BJ (cell line): ENCODE data around the gene CIC. TPM values are rescaled to one million over a fixed set of nuclear protein-coding genes. Genes with fewer than 3 reads are reported as not detected.

Experiments
- CTCF ChIA-PET: fragments of 350-600 bp; formaldehyde crosslinking; extraction: SDS; loops from one replicate; lab custom pipeline; 2021; ENCODE audit warnings: antibody characterized with exemption, inconsistent platforms; lab: Yijun Ruan, JAX
- POLR2A ChIA-PET: fragments of 300-600 bp; sonication (Branson Sonifier 250); formaldehyde crosslinking; extraction: SDS; loops from one replicate; lab custom pipeline; 2021; ENCODE audit warnings: antibody characterized with exemption; lab: Charles Lee
- DNase-seq: peaks from one replicate; pipeline ENCODE4 v3.0.0-alpha.2; 2011; ENCODE audit warnings: low read depth
- H3K27me3 ChIP-seq: 2 replicates; pipeline ENCODE4 v1.6.0; 2011; ENCODE audit warnings: low read length; ENCODE audit not compliant: control insufficient read depth, insufficient read depth
- H3K36me3 ChIP-seq: 2 replicates; pipeline ENCODE4 v1.5.1; 2011; ENCODE audit warnings: low read length; ENCODE audit not compliant: control insufficient read depth, insufficient read depth
- H3K4me3 ChIP-seq: 2 replicates; pipeline ENCODE4 v1.5.1; 2011; ENCODE audit warnings: low read depth, mild to moderate bottlenecking, control low read depth, low read length
- polyA plus RNA-seq: library from polyadenylated mRNA; depleted of rRNA; stranded (reverse); fragments of >200 nt; gene quantifications from 2 replicates; pipeline ENCODE4 v1.2.3, GENCODE V29; 2011
- TF ChIP-seq, protein P1 (sequence below): IDR thresholded peaks from 2 replicates; pipeline ENCODE4 v1.5.1; 2011; ENCODE audit warnings: low read depth, mild to moderate bottlenecking, control low read depth, inconsistent platforms, low read length, moderate library complexity; ENCODE audit not compliant: insufficient read depth

CIC gene
- polyA plus RNA-seq, 1 experiment: 7.0 TPM

DNA sequence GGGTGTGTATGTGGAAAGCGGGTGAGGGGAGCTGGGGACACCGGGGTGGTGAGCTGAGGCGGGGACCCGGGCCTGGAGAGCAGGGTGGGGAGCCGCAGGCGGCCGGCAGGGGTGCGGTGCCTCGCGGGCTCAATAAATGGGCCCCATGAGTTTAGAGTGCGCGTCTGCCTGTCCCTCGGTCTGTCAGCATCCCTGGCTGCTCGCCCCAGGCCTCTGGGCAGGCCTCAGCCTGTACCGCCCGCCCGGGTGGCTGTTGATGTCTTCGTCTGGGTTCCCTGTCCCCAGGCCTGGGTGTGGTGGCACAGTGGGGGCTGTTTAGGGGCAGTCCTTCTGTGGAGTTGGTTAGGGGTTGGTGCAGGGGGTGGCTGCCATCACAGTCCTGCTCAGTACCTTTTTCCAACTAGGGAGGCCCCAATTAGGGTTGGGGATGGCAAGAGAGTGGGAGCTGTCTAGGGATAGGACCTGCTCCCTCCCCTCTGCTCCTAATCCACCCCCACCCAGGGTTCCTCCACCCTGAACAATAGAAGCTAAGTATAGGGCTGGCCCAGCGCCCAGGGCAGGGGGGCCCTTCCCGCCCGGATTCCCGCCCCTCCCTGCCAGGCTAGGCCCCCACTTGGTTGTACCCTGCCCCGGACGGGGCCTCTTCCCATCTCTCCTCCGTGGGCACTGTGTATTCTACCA is 12.2 kb downstream of the CIC start:
- Histone ChIP-seq H3K27me3 (no peaks in the 10 kb centered on the region), H3K4me3 (peak overlapping the region; percentile 54), H3K36me3 (peaks cover 2% of the 10 kb centered on the region; the same call in 1 of the 2 replicates)
- no peak for DNase-seq
- POLR2A ChIA-PET: interaction anchor here (0.6 kb wide), 1 partner anchor 1884 kb away, joined by 3 read pairs; no protein-coding TSS in a partner anchor
- CTCF ChIA-PET: interaction anchor here (0.9 to 7.4 kb wide), 8 partner anchors 9 to 173 kb away, joined by 3 to 135 read pairs (median 12); partner anchors contain the start of genes CIC and GSK3A
- TF ChIP-seq, protein P1, sequence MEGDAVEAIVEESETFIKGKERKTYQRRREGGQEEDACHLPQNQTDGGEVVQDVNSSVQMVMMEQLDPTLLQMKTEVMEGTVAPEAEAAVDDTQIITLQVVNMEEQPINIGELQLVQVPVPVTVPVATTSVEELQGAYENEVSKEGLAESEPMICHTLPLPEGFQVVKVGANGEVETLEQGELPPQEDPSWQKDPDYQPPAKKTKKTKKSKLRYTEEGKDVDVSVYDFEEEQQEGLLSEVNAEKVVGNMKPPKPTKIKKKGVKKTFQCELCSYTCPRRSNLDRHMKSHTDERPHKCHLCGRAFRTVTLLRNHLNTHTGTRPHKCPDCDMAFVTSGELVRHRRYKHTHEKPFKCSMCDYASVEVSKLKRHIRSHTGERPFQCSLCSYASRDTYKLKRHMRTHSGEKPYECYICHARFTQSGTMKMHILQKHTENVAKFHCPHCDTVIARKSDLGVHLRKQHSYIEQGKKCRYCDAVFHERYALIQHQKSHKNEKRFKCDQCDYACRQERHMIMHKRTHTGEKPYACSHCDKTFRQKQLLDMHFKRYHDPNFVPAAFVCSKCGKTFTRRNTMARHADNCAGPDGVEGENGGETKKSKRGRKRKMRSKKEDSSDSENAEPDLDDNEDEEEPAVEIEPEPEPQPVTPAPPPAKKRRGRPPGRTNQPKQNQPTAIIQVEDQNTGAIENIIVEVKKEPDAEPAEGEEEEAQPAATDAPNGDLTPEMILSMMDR: no peak

DNA sequence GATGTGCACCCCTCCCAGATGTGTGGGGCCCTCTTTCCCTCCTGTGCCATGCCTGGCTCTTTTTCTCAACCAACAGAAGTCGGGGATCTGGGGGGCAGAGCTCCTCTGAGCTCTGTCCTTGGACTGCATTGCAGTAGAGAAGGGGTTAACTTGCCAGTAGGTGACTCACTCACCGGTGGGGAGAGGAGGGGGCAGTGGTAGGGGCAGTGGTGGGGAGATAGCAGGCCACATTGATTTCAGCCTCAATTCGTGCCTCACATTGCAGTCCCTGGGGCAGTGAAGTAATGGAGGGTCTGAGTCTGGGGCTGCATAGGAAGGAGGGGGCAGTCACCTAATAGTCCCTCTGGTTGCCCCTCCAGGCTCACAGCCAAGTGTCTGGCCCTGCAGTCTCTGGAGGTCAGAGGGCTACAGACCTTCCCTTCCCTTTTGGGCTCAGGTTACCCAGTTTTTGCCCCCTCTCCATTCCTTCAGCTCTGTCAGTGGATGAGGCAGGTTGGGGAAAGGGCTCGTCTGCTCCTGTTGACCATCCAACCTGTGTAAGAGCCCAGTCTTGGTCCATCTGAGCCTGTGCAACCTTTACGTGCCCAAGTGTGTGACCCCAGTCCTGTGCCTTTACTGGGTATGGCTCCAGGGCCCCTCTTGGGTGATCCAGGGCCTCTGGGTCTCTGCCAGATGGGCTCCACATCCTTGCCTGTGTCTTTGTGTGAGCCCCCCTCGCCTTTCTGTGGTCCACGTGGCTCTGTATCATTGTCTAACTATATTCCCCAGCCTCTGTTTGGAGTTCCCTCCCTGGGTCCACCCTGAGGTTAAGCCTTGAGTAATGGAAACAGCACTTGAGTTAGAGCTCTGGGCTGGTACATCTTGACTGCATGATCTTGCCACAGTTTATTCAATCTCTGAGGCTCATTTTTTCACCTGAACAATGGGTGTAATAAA is 13.0 kb downstream of the CIC start:
- ChIA-PET CTCF (interaction anchor here (0.6 to 7.4 kb wide), 7 partner anchors 11 to 174 kb away, joined by 3 to 135 read pairs (median 4); partner anchors contain the start of genes GSK3A and PAFAH1B3), POLR2A (interaction anchor here (0.5 to 0.6 kb wide), 2 partner anchors 48 to 1884 kb away, joined by 3 read pairs; no protein-coding TSS in a partner anchor)
- Histone ChIP-seq H3K4me3 (peak overlapping the region; percentile 54; the same call in 1 of the 2 replicates), H3K27me3 (no peaks in the 10 kb centered on the region), H3K36me3 (peaks cover 4% of the 10 kb centered on the region)
- no peak for DNase-seq
- TF ChIP-seq, protein P1: no peak

DNA sequence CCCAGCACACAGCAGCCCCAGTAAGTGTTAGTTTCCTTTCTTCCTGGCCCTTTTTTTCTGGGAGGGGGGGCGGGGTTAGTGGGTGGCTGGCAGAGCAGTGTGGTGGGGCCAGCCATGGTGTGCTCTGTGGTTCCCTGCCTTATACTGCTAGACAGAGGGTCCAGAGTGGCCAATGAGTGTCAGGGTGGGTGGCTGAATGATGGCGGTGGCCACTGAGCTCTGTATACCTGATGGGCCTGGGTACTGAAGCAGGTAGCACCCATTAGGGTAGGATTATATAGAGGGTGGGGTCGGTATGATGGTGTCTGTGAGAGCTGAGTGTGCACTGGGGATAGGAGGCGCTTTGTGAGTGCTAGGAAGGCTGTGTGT is 13.8 kb downstream of the CIC start:
- H3K4me3 ChIP-seq: no peak overlapping the region
- H3K36me3 ChIP-seq: peaks cover 11% of the 10 kb centered on the region
- DNase-seq: no peak
- CTCF ChIA-PET: interaction anchor here (5.6 to 7.4 kb wide), 2 partner anchors 33 to 38 kb away, joined by 42 to 135 read pairs; partner anchors contain the start of gene GSK3A
- TF ChIP-seq, protein P1: no peak
- POLR2A ChIA-PET: interaction anchor here (0.5 kb wide), 1 partner anchor 48 kb away, joined by 3 read pairs; no protein-coding TSS in a partner anchor
- H3K27me3 ChIP-seq: no peaks in the 10 kb centered on the region

DNA sequence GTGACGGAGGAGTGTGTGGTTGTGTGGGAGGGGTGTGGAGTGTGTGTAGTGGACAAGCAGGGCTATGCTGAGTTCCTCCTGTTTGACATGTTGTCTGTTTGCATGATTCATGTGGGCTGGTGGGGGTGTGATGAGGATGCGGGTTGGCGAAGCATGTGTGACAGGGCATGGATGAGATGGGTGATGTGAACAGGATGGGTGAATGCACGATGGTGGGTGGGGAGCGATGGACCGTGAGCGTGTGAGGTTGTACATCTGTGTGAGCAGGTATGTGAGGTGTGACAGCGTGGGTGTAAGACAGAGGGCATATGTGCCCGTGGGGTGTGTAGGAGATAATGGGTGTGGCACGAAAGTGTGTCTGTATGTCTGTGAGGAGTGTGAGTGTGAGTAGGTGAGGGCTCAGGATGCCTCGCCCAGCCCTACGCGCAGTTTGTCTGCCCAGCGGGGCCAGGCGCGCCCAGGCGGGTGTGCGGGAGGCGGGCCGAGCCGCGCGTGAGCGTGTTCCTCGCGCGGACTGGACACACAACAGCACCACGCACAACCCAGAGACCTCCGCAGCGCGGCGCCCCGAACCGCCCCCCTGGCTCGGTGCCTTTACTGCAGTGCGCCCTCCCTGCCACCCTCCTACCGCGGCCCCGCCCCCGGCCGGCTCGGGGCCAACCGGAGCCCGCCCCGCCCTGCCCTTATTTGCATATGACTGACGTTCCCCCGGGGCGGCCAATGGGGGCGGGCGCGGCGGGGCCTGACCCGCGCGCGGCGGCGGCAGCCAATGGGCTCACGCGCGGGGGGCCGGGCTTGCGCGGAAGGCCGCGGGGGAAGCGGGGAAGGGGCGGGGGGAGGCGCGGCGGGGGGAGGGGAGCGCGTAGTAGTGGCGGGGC is 14.4 kb downstream of the CIC start:
- Histone ChIP-seq H3K27me3 (no peaks in the 10 kb centered on the region), H3K36me3 (peaks cover 15% of the 10 kb centered on the region), H3K4me3 (peak overlapping the region; percentile 66)
- TF ChIP-seq, protein P1: no peak
- ChIA-PET POLR2A (no interaction called here), CTCF (interaction anchor here (0.6 to 7.4 kb wide), 5 partner anchors 13 to 151 kb away, joined by 3 to 135 read pairs (median 11); partner anchors contain the start of gene GSK3A)
- peak; percentile 60 for DNase-seq
